CD14-positive monocyte (primary cell): ENCODE measurements around the gene ACSF3. TPM values are rescaled to one million over a fixed set of nuclear protein-coding genes. Genes with fewer than 3 reads are reported as not detected.

Experiments used
- DNase-seq, 3 donors: peaks; one replicate each; pipeline ENCODE4 v3.0.0-alpha.2; 2011 to 2022
- H2AFZ ChIP-seq: 2 replicates; pipeline ENCODE4 v1.6.0; 2012; ENCODE audit warnings: mild to moderate bottlenecking, low read depth, low read length, inconsistent platforms; ENCODE audit not compliant: insufficient read depth, poor library complexity, severe bottlenecking
- H3K27ac ChIP-seq, 2 donors: 1 replicate in 1 of 2; 2 replicates in 1 of 2; pipeline ENCODE4 v1.5.1; 2012 to 2013; ENCODE audit warnings: low read length in 2 of 2, control low read depth in 1 of 2, inconsistent platforms in 1 of 2, low read depth in 1 of 2, mild to moderate bottlenecking in 1 of 2
- H3K27me3 ChIP-seq, 2 donors: one replicate each; pipeline versions ENCODE4 v1.6.0 to v1.6.1; 2011 to 2013; ENCODE audit warnings: low read length in 2 of 2; ENCODE audit not compliant: control insufficient read depth in 2 of 2, insufficient read depth in 2 of 2
- H3K36me3 ChIP-seq, 2 donors: replicated peaks in 1 of 2; 1 replicate in 1 of 2; 2 replicates in 1 of 2; pipeline versions ENCODE4 v1.5.1 to v1.6.1; 2012 to 2013; ENCODE audit warnings: low read length in 2 of 2, control low read depth in 1 of 2, inconsistent platforms in 1 of 2, mild to moderate bottlenecking in 1 of 2; ENCODE audit not compliant: insufficient read depth in 2 of 2, control insufficient read depth in 1 of 2
- H3K4me1 ChIP-seq, 2 donors: 1 replicate in 1 of 2; 2 replicates in 1 of 2; pipeline versions ENCODE4 v1.5.1 to v1.6.1; 2012 to 2013; ENCODE audit warnings: low read length in 2 of 2, control low read depth in 1 of 2, inconsistent platforms in 1 of 2, mild to moderate bottlenecking in 1 of 2, moderate library complexity in 1 of 2; ENCODE audit not compliant: insufficient read depth in 2 of 2, control insufficient read depth in 1 of 2
- H3K4me2 ChIP-seq: replicated peaks from 2 replicates; pipeline ENCODE3; 2012; ENCODE audit warnings: low read length, moderate library complexity, mild to moderate bottlenecking; ENCODE audit not compliant: poor library complexity, severe bottlenecking; ENCODE audit errors: extremely low read depth
- H3K4me3 ChIP-seq, 3 experiments: fragments of 200-600 bp in 1 of 3; sonication (generic) in 1 of 3; replicated peaks in 1 of 3; 1 replicate in 2 of 3; 2 replicates in 1 of 3; pipeline ENCODE4 v1.5.1; 2011 to 2013; ENCODE audit warnings: low read length in 3 of 3, mild to moderate bottlenecking in 3 of 3, control low read depth in 2 of 3, low read depth in 2 of 3, inconsistent platforms in 1 of 3, moderate library complexity in 1 of 3
- H3K79me2 ChIP-seq: 2 replicates; pipeline ENCODE4 v1.6.0; 2012; ENCODE audit warnings: mild to moderate bottlenecking, control low read depth, inconsistent platforms, low read length, moderate library complexity; ENCODE audit not compliant: insufficient read depth
- H3K9ac ChIP-seq: 2 replicates; pipeline ENCODE4 v1.6.0; 2017; ENCODE audit warnings: low read length, mild to moderate bottlenecking; ENCODE audit not compliant: insufficient read depth, poor library complexity, severe bottlenecking
- H3K9me3 ChIP-seq, 2 donors: replicated peaks in 1 of 2; 1 replicate in 1 of 2; 2 replicates in 1 of 2; pipeline versions ENCODE4 v1.5.1 to v1.6.1; 2012 to 2013; ENCODE audit warnings: low read length in 2 of 2, control low read depth in 1 of 2; ENCODE audit not compliant: control insufficient read depth in 1 of 2, insufficient read depth in 1 of 2
- H4K20me1 ChIP-seq: 2 replicates; pipeline ENCODE4 v1.6.0; 2012; ENCODE audit warnings: mild to moderate bottlenecking, low read length, control low read depth, moderate library complexity; ENCODE audit not compliant: insufficient read depth
- H3K27ac Mint-ChIP-seq, 7 donors: one replicate each; pipeline ENCODE4 v1.8.0; 2020; ENCODE audit warnings: mild to moderate bottlenecking in 7 of 7, mixed read lengths in 7 of 7, moderate library complexity in 6 of 7, inconsistent platforms in 2 of 7
- H3K27me3 Mint-ChIP-seq, 3 donors: one replicate each; pipeline ENCODE4 v1.8.0; 2021 to 2022; ENCODE audit warnings: low read depth in 3 of 3, mild to moderate bottlenecking in 3 of 3, mixed read lengths in 3 of 3, moderate library complexity in 3 of 3, inconsistent platforms in 1 of 3
- H3K36me3 Mint-ChIP-seq, 2 donors: one replicate each; pipeline ENCODE4 v1.8.0; 2020; ENCODE audit warnings: mixed read lengths in 2 of 2, inconsistent platforms in 1 of 2, mild to moderate bottlenecking in 1 of 2
- H3K4me1 Mint-ChIP-seq: one replicate; pipeline ENCODE4 v1.8.0; 2020; ENCODE audit warnings: mild to moderate bottlenecking, mixed read lengths
- H3K4me3 Mint-ChIP-seq, 2 donors: one replicate each; pipeline ENCODE4 v1.8.0; 2020; ENCODE audit warnings: mild to moderate bottlenecking in 2 of 2, mixed read lengths in 2 of 2, moderate library complexity in 1 of 2
- H3K9me3 Mint-ChIP-seq, 7 donors: one replicate each; pipeline ENCODE4 v1.8.0; 2020 to 2022; ENCODE audit warnings: mixed read lengths in 7 of 7, mild to moderate bottlenecking in 6 of 7, moderate library complexity in 6 of 7, inconsistent platforms in 2 of 7
- WGBS: methylation state at CpG from one replicate; pipeline ENCODE4 v1.1.5; 2013; ENCODE audit warnings: missing lambda C conversion rate; ENCODE audit not compliant: insufficient coverage; 5-methylcytosine and 5-hydroxymethylcytosine counted together
- intact Hi-C, 2 donors: fragments of 100-400 bp; cut with micrococcal nuclease; formaldehyde crosslinking; loops; one replicate each; pipeline versions ENCODE4 v1.15.0 to v1.15.1; 2023
- polyA plus RNA-seq, 3 donors: library from polyadenylated mRNA; depleted of rRNA in 1 of 3; unstranded in 2 of 3; stranded (reverse) in 1 of 3; fragments of 300-500 nt in 2 of 3; fragments of >200 nt in 1 of 3; fragmentation: Illumina TruSeq in 2 of 3; gene quantifications; 1 replicate in 2 of 3; 2 replicates in 1 of 3; pipeline ENCODE4 v1.2.3, GENCODE V29; 2012 to 2021
- TF ChIP-seq, protein P1 (sequence below): fragments of 200-600 bp; IDR thresholded peaks from one replicate; pipeline ENCODE4 v1.8.0; 2022; ENCODE audit warnings: antibody characterized with exemption, mild to moderate bottlenecking

The ACSF3 gene
- polyA plus RNA-seq, 3 donors: 23.5 to 26.7 (median 26.4) TPM

DNA sequence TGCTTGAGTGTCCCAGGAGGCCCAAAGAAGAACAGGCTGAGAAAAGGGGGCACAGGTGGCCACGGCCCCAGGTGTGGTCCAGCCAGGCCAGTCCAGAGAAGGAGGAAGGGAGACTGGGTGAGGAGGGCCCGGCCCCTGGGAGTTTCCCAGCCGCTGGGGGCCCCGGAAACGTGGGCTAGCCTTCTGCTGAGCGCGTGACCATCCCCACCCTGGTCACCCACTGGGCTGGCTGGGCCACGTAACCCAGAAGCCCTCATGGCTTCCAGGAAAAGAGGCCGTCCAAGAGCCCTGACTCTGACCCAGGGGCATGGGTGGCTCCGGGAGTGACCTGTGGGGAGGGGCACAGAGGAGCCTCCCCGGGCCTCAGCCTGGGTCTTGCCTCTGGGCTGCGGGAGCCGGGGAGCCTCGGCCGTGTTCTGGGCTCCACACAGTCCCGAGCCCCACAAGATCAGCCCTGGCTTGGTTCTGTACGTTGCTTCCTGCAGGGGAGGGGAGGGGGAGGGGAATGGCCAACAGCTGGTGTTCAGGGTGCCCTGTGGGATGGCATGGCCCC, 29.8 kb upstream of the ACSF3 start:
- peaks cover 2 to 12% (median 4%) of the 10 kb centered on the region in 3 donors for H3K27me3 Mint-ChIP-seq
- Histone ChIP-seq H3K27me3 (no peaks in the 10 kb centered on the region), H3K36me3 (no peaks in the 10 kb centered on the region), H3K4me1 (no peaks in the 10 kb centered on the region), H3K4me2 (no peak overlapping the region), H3K27ac (no peak overlapping the region), H3K9ac (no peak overlapping the region), H3K9me3 (no peaks in the 10 kb centered on the region), H3K4me3 (no peak overlapping the region), H3K79me2 (no peaks in the 10 kb centered on the region), H4K20me1 (no peaks in the 10 kb centered on the region), H2AFZ (no peak overlapping the region)
- WGBS: 97% methylated on average over 14 of the region's 17 CpGs
- H3K4me3 Mint-ChIP-seq: no peak overlapping the region
- H3K4me1 Mint-ChIP-seq: peaks cover 2% of the 10 kb centered on the region
- intact Hi-C loops: no loop called here
- TF ChIP-seq, protein P1, sequence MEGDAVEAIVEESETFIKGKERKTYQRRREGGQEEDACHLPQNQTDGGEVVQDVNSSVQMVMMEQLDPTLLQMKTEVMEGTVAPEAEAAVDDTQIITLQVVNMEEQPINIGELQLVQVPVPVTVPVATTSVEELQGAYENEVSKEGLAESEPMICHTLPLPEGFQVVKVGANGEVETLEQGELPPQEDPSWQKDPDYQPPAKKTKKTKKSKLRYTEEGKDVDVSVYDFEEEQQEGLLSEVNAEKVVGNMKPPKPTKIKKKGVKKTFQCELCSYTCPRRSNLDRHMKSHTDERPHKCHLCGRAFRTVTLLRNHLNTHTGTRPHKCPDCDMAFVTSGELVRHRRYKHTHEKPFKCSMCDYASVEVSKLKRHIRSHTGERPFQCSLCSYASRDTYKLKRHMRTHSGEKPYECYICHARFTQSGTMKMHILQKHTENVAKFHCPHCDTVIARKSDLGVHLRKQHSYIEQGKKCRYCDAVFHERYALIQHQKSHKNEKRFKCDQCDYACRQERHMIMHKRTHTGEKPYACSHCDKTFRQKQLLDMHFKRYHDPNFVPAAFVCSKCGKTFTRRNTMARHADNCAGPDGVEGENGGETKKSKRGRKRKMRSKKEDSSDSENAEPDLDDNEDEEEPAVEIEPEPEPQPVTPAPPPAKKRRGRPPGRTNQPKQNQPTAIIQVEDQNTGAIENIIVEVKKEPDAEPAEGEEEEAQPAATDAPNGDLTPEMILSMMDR: no peak
- no peak for DNase-seq
- H3K9me3 Mint-ChIP-seq: peaks cover 0 to 1% (median 0%) of the 10 kb centered on the region in 7 donors
- no peak overlapping the region for H3K27ac Mint-ChIP-seq
- H3K36me3 Mint-ChIP-seq: no peaks in the 10 kb centered on the region

DNA sequence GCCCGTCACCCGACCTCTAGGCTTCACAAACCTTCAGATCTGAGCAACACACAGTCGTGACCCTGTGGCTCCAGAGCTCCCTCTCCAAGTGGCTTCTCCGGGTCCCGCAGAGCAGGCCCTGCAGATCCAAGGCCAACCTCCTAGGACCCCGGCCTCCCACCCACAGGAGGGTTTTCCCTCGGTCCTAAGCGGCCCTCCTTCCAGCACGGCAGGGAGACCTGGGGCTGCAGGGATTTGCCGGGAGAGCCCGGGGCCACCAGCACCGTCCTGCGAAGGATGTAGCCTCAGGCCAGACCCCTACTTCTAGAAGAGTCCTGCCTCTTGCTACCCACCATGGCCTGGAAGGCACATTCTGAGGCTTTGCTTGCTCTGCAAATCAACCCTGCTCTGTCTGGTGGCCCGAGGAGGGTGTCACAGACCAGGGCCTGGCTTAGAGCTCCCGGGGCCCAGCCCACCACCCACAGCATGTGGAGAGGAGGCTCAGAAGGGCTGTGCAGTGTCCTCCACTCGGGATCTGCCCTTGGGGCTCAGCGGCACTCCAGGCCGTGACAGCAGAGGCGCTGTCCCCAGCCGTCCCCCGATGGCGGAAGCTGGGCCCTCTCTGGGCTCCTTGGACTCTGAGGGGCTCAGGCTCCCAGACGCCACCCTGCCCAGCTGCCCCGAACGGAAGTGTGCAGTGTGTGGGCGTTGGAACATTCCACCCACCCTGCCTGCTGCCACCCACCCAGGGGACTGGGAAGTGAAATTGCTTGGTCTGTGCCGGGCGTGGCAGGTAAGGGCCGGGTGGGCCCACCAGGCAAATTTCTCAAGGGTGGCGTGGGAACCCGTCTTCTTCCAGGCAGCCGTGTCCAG, 28.8 kb upstream of the ACSF3 start:
- H3K27me3 ChIP-seq: no peaks in the 10 kb centered on the region
- no peaks in the 10 kb centered on the region for H3K4me1 ChIP-seq
- H3K4me1 Mint-ChIP-seq: peaks cover 2% of the 10 kb centered on the region
- no peak overlapping the region for H3K4me3 Mint-ChIP-seq
- no peaks in the 10 kb centered on the region for H4K20me1 ChIP-seq
- TF ChIP-seq, protein P1: no peak
- no peak overlapping the region for H3K4me3 ChIP-seq
- 88% methylated on average over 23 of the region's 32 CpGs for WGBS
- H3K27ac ChIP-seq: no peak overlapping the region
- H3K36me3 ChIP-seq: no peaks in the 10 kb centered on the region
- H3K9ac ChIP-seq: no peak overlapping the region
- no peaks in the 10 kb centered on the region for H3K36me3 Mint-ChIP-seq
- no peak overlapping the region for H3K4me2 ChIP-seq
- no peak overlapping the region for H2AFZ ChIP-seq
- peak overlapping the region in 1 of 7 donors; percentile 2 for H3K27ac Mint-ChIP-seq
- peaks cover 2 to 11% (median 4%) of the 10 kb centered on the region in 3 donors for H3K27me3 Mint-ChIP-seq
- H3K9me3 Mint-ChIP-seq: no peaks in the 10 kb centered on the region
- no peak for DNase-seq
- H3K79me2 ChIP-seq: no peaks in the 10 kb centered on the region
- H3K9me3 ChIP-seq: no peaks in the 10 kb centered on the region
- intact Hi-C loops: no loop called here
